Mesenteric fat pad (tissue), 1 donor: Measurements from ENCODE around the gene PFN3. TPM values are rescaled to one million over a fixed set of nuclear protein-coding genes. Genes with fewer than 3 reads are reported as not detected.

ENCODE experiments used
- DNase-seq: peaks from one replicate; pipeline ENCODE4 v3.0.0-alpha.2; 2020; ENCODE audit warnings: low spot score
- total RNA-seq: library from RNA; stranded (reverse); fragmentation: NEBNext Ultra II Directional; extraction: Animal tissue kit (Norgen Biotek cat#: 25700); gene quantifications from one replicate; pipeline ENCODE4 v1.2.1, GENCODE V29; 2021
- donor health status: DM: yes; HTN: yes; CAD: no.

The PFN3 gene
- total RNA-seq, 1 donor from 2014 or later = not detected

DNA sequence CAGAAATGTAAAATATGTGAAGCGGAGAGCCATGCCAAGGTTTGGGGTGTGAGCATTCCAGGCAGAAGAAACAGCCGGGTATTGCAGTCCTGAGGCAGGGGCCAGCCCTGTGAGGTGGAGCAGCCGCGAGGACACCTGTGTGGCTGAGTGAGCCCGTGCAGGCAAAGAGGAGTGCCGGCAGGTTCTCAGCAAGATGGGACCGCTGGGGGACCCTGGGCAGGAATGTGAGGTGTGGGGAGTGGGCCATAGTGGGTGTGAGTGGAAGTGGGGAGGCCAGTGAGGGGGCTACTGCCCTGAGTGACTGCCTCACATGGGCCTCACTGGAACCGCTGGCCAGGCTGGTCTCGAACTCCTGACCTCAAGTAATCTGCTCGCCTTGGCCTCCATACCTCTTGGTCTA is 38.0 kb upstream of the PFN3 start:
- no peak for DNase-seq

DNA sequence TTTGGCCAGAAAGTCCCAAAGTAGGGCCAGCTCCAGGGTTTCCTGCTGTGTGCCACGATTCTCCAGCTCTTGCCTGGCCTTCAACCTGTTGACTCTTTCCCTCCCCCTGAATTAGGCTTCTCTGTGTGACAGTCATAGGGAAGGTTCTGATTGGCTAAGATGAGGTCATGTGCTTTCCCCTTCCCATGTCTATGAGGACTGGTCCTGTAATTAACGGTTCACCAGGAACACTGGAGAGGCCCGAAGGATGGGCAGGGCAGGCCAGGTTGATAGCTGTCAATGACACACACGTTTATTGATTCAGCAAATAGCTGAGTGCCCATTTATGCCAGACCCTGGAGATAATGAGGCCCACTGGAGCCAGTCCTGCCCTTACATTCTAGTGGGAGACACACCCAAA is 37.2 kb upstream of the PFN3 start:
- no peak for DNase-seq

DNA sequence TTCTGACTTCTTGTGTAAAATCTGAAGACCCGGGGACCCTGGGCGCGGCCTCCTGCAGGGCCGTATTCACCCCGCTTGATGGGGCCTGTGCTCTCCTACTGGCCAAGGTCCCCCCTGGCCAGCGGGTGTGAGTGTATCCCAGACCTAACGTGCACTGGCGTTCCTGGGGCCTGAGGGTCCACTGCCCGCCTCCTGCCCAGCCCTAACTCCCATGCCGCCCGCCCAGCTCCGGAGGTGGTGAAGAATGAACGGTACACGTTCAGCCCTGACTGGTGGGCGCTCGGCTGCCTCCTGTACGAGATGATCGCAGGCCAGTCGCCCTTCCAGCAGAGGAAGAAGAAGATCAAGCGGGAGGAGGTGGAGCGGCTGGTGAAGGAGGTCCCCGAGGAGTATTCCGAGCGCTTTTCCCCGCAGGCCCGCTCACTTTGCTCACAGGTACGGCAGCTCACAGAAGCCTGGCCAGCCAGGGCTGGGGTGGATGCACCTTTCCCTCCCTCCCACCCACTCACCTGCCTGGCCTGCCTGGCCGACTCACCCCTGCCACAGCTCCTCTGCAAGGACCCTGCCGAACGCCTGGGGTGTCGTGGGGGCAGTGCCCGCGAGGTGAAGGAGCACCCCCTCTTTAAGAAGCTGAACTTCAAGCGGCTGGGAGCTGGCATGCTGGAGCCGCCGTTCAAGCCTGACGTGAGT is 35.5 kb upstream of the PFN3 start:
- no peak for DNase-seq

DNA sequence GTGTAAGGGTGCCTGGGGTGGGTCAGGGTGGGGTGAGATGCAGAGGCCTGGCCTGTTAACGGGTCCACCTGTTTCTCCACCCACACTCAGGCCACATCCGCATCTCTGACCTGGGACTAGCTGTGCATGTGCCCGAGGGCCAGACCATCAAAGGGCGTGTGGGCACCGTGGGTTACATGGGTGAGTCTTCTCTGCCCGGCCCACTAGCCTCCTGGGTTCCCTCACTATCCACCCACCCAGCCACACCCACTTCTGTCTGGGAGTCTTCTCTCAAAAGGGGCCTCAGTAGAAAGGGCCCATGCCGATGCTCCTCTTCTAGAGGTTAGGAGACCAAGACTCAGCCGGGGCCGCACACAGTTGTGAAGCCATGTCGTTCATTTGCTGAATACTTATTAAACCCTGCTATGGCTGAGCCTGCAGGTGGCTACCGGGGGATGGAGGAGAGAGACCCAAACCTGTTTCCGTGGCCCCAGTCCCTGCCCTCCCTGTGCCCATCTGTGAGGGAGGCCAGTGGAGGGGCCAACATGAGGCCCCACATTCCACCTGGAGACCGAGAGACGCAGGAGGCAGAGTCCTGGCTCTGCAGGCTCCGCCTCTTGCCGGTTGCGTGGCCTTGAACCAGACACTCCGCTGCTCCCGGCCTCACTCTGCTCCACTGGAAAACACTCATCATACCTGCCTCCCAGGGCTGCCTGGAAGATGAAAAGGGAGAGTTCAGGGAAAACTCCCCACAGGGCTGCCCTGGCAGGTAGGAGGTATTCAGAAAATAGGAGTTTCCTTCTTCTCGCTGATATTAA is 34.7 kb upstream of the PFN3 start:
- DNase-seq = no peak

DNA sequence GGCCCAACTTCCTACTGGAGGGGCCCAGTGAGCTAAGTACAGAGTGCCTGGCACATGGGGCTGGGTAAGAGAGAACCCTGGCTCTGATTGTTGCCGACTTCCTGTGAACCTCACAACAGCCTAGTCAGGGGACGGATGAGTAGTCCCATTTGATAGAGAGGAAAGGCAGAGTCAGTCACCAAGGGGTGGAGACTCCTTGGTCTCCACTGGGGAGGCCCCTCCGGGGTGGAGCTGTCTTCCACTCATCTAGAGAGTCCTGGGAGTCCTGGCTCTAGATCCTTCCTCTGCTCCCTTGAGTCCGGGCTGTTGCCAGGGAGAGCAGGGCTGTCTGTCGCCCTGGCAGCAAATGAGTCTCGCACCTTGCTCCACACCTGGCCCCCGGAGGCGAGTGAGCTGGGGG is 34.0 kb upstream of the PFN3 start:
- no peak for DNase-seq

DNA sequence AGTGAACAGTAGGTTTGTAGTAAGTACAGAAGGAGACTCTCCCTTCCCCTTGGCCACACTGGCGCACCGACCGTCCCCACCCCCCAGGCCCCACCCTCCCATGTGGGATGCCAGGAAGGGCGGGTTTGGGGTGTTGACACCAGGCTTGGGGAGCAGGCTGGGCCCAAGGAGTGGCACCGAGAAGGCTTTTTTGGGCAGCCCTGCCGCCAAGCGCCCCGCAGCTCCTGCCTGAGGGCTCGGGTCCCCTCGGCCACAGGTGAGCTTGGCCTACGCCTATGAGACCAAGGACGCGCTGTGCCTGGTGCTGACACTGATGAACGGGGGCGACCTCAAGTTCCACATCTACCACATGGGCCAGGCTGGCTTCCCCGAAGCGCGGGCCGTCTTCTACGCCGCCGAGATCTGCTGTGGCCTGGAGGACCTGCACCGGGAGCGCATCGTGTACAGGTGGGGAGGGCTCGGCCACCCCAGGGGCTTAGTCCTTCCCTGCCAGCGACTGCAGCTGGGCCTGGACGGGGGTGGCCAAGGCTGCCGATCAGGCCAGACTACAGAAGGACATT is 33.3 kb upstream of the PFN3 start:
- DNase-seq = no peak

DNA sequence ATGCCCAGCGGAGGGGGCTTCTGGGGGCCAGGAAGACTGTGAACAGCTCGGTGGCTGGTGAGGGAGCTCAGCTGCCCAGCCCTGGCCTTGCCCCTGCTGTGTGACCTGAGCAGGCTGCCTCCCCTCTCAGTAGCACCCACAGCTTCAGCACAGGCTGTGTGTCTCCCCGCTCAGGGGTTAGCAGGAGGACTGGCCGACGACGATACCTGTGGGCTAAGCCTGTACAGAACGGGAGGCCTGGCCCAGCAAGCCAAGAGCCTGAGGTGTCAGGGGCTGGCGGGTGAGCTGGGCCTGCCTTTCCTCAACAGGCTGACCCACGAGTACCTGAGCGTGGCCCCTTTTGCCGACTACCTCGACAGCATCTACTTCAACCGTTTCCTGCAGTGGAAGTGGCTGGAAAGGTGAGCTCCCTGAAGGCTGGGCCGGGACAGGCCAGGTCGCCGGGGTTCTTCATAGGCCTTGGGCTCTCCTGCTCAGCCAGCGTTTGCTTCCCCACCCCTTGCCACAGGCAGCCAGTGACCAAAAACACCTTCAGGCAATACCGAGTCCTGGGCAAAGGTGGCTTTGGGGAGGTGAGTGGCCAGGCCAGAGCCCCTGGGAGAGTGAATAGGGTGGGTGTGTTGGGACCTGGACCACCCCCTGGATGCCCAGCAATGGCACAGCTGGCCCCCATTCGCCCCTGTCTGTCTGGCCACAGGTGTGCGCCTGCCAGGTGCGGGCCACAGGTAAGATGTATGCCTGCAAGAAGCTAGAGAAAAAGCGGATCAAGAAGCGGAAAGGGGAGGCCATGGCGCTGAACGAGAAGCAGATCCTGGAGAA is 32.6 kb upstream of the PFN3 start:
- no peak for DNase-seq

DNA sequence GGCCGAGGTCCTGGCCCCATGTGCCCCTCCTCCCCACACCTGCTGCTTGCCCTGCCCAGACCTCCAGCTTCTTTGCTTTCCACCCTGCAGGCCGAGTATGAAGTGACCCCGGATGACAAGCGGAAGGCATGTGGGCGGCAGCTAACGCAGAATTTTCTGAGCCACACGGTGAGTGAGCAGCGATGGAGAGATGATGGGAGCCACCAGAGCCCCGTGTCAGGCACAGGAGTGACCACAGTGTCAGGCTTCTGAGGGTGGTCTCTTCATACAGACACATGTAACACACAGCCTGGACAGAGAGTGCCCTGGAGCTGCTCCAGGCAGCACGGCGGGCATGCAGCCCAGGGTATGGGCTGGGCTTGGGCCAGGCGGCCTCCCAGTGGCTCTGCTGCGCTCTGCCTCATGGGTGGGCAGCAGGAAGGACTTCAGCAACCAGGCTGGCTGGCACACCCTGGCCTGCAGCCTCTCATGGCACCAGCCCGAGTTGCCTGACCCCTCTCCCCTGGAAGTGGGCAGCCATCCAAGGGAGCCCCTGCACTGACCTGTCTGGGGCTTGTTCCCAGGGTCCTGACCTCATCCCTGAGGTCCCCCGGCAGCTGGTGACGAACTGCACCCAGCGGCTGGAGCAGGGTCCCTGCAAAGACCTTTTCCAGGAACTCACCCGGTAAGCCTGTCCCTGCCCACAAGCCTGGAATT is 31.8 kb upstream of the PFN3 start:
- DNase-seq = no peak

DNA sequence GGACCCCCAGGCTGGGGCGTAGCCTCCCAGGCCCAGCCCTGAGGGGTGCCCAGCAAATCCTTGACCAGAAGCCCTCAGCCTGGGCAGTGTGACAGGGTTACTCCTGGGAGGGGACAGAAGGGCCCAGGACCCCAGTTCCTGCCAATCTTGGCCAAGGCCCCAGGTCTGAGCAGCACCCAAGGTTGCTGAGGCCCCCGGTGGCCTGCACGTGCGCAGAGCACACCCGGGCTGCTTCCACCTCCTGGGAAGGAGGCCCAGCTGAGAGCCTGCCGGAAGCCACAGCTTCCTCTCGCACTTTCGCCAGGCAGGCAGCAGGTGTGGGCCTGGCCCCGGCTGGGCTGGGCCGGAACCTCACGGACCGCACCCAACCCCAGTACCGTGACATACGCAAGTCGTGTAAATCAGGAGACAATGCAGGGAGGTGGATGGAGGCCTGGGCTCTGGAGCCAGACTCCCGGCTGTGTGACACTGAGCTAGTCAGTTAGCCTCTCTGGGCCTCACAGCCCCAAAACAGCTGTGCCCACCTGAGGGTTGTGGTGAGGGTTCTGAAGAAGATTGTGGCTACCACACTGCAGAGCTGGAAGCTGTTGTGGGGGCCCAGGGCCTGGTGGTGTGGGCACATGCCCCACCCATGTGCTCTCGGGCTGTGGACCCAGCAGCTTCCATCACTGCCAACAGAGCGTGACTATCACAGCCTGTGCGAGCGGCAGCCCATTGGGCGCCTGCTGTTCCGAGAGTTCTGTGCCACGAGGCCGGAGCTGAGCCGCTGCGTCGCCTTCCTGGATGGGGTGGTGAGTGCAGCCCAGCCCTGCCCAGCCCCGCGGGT is 31.1 kb upstream of the PFN3 start:
- no peak for DNase-seq

DNA sequence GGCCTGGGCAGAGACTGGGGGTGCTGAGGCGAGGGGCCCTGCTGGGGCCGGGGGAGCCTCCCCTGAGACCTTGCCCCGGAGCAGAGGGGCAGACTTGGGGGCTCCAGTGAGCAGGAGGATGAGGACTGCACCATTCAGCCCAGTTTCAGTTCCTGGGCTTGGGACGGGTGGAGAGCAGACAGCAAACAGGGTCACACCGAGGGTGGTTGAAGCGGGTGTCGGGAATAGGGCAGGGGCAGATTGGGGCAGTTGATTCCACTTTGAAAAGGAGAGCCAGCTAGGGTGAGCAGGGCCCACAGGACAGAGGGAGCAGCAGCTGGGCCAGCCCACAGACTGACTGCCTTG is 30.5 kb upstream of the PFN3 start:
- DNase-seq = no peak

DNA sequence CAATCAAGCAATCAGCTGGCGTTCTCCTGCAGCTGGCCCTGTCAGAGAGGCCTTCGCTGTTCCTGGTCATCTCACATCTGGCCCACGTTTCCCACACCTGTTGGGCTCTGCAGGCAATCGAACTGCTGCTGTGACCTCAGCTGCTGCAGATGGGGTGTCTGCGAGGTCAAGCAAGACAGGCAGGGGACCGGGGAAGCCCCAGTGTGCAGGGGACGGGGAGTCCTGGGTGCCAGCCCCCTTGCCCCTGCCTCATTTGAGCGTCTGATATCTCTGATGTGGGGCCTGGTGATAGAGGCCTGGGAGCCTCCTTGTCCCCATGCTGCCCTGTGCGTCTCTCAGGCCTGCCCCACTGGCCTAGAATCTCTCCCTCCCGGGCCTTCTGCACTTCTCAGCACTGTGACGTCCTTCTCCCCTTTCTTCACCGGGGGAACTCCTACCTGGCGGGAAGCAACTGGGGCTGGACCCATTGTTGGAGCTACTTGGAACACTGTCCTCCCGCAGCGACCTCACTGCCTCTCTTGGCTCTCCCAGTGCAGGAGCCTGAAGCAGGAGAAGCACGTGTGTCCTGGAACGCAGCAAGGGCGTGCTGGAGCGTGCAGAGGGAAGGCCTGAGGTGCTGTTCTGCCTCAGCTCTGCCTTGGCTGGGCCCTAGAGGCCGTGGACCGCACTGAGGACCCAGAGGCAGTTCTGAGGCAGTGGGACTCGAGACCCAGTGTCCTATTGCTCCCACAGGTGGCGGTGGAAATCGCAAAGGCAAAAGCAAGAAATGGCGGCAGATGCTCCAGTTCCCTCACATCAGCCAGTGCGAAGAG is 29.9 kb upstream of the PFN3 start:
- no peak for DNase-seq

DNA sequence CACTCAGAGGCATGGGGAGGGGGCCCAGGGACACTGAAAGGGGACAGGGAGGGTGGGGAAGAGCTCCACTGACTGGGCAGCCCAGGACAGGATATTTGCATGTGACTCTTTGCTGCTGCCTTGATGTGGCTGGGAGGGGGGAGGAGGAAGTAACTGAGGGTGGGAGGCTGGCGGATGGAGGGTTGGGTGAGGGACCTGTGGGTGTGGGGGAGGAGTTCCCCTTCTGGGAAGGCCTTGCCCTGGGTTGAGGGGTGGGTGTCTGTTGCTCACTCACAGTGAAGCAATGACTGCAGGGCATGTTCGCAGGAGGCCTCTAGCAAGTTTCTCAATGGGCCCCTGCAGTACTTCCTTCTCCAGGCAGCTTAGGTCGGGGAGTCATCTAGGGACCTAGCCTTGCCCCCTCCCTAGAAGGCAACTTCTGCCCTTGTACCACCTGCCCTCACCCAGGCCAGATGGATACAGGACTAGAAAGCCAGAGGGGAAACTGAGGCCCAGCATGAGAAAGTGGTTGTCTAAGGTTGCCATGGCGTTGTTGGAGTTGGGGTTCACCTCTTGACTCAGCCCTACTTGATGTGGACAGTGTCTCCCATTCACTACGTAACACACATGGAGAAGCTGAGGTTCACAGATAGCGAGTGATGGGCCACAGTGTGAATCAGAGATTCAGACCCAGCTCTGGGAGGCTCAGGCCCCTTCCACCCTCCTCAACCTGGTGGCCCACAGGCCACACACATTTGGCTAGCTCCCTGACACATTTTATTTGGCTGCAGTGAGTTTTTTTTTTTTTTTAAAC is 29.0 kb upstream of the PFN3 start:
- no peak for DNase-seq

DNA sequence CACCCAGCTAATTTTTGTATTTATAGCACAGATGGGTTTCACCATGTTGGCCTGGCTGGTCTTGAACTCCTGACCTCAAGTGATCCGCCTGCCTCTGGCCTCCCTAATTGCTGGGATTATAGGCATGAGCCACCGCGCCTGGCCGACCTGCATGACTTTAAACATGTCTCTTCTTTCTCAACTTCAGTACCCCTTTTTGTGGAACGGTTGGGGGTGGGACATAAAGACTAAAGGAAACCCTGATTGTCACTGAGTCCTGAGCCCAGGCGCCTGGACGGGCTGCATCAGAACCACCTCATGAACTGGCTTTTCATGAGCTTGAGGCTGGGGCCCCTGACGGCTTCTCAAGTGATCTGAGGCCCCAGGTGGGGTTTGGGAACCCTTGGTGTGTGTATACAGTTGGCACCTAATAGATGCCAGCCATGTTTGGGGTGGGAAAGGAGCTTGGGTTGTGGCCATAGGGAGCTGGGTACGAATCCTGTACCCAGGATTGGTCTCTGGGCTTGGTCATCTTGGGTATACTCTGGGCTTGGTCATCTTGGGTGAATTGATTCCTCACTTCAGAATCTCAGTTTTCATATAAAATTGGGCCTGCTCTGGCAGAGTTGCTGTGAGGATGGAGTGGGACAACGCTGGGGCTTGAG is 28.2 kb upstream of the PFN3 start:
- no peak for DNase-seq

DNA sequence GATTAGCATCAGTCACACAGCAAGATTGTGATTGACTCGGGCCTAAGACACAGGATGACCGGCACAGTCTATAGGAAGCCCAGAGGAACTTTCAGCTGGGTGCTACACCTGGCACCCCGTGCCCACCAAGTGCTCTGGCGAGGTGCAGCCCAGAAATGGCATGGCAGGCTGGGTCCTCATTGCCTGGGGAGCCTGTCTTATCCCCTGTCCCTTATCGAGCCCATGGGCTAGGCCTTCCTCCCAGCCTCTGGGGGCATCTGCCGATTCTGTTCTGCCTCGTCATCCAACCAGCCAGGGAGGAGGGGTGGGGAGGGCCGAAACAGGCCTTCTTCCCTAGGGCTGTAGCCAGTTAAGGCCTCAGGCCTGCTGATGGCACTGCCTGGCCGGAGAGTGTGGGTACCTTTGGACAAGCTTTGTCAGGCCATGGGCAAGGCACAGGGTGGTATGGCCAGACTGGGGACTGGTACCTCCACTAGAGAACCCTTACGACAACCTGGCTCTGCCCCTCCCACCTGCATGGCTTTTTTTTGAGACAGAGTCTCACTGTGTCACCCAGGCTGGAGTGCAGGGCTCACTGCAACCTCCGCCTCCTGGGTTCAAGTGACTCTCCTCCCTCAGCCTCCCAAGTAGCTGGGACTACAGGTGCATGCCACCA is 27.6 kb upstream of the PFN3 start:
- no peak for DNase-seq

DNA sequence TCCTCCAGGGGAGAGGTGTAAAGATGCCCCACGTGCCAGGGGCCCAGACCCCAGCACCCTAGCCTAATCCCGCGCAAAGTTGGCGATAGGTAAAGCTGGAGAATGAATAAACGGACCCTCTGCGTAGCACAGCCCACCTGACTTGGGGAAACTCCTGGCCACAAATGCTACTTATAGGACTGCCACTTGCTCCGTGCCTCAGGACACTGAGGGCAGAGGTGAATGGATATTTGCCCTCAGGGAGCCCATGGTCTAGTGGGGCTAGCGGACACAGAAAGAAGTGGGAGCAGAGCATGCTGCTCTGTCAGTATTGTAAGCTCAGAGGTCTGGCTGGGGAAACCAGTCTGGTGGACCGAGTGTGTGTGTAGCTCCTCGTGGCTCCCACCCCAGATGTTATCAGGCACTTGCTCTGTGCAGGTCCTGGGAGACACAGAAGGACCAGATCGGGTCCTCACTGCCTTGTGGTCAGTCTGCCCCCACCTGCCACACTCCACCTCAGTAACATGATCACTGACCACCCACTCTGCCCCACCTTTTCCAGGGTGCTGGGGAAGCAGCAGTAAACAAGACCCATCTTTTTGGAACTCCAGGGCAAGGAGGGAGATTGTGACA is 26.9 kb upstream of the PFN3 start:
- no peak for DNase-seq

DNA sequence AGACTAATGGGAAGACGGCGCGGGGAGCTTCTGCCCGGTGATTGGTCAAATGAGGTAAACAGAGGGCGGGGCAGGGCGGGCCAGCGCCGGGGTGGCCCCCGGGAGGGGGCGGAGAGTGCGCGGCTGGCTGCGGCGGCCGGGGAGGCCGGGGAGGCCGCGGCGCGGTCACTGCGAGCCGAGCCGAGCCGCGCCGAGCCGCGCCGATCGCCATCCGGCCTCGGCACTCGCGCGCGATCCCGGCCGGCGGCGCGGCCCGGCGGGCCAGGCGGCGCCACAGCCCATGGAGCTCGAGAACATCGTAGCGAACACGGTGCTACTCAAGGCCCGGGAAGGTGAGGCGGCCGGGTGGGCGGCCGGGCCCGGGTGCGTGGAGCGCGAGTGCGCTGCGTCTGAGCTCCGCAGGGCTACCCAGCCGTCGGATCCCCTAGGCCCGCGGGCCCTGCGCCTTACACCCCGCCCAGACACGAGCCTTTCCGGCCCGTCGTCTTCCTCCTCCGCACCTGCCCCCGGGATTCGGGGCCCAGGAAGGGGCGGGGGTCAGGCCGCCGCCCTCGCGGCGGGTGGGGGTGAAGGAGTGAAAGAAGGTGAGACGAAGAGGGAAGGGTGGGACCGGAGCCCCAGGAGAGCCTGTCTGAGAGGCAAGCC is 26.2 kb upstream of the PFN3 start, which contains the start of gene GRK6:
Gene GRK6, plus strand, starts transcription at position 111 of the 645 bp plus-strand sequence. Its CDS starts 170 bp downstream, at position 281.
- no peak for DNase-seq
